HL-60 (cell line): ENCODE data around the gene OR1N1.
"Not testable (repeated sequence)": the region's sequence is repeated elsewhere in the genome, so short reads cannot be mapped to it uniquely, and the experiment has no call there.

ENCODE experiments used
- DNase-seq, 2 experiments: peaks; one replicate each; pipeline ENCODE4 v3.0.0-alpha.2; 2010 to 2020; ENCODE audit warnings: low read depth in 1 of 2, low spot score in 1 of 2
- H3K27ac ChIP-seq: fragments of 250-450 bp; sonication (Bioruptor Pico); replicated peaks from 2 replicates; pipeline ENCODE4 v1.5.1; 2020; ENCODE audit warnings: mild to moderate bottlenecking, moderate library complexity
- H3K27me3 ChIP-seq: fragments of 250-450 bp; sonication (Bioruptor Pico); 2 replicates; pipeline ENCODE4 v1.5.1; 2021; ENCODE audit warnings: mild to moderate bottlenecking, moderate library complexity; ENCODE audit not compliant: insufficient read depth, poor library complexity, severe bottlenecking
- H3K4me3 ChIP-seq: replicated peaks from 2 replicates; pipeline ENCODE4 v1.5.1; 2011; ENCODE audit warnings: mild to moderate bottlenecking, control low read depth, low read length; ENCODE audit not compliant: insufficient read depth
- GABPA ChIP-seq: IDR thresholded peaks from 2 replicates; pipeline ENCODE4 v1.6.1; 2012; ENCODE audit warnings: low read depth
- POLR2AphosphoS5 ChIP-seq: IDR thresholded peaks from 2 replicates; pipeline ENCODE4 v1.6.1; 2012; ENCODE audit warnings: low read depth
- SPI1 ChIP-seq: IDR thresholded peaks from 2 replicates; pipeline ENCODE4 v1.6.1; 2012; ENCODE audit warnings: low read depth, mild to moderate bottlenecking, borderline replicate concordance
- TF ChIP-seq, protein P1 (sequence below): IDR thresholded peaks from 2 replicates; pipeline ENCODE4 v1.6.1; 2012; ENCODE audit warnings: low read depth; ENCODE audit not compliant: insufficient replicate concordance
- TF ChIP-seq, protein P2 (sequence below): IDR thresholded peaks from one replicate; pipeline ENCODE4 v1.5.1; 2011; ENCODE audit warnings: low read length, control low read depth, inconsistent platforms; ENCODE audit not compliant: insufficient read depth

The OR1N1 gene

GRCh38 chr9:122551371-122551770, 24.3 kb upstream of the OR1N1 start:
- TF ChIP-seq POLR2AphosphoS5 (no peak), SPI1 (no peak)
- H3K27me3 ChIP-seq: no peaks in the 10 kb centered on the region
- DNase-seq: no peak
- H3K27ac ChIP-seq: no peak overlapping the region
- H3K4me3 ChIP-seq: no peak overlapping the region

DNA sequence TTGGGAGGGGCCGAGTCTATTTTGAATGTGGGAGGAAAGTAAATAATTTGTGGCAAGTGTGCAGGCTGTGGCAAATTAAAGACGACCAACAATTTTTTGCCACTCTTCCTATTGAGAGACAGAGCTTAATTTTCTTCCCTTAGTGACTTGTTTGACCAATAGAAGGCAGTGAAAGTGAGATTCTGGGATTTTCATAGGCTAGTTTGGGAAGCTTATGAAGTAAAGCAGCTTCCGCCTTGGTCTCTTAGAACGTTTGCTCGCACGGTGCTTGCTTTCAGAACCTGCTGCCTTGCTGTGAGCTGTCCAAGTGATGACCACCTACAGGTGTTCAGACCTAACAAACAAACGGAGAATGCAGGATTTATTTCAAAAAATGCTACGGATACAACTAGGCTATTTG, 19.1 kb upstream of the OR1N1 start:
- DNase-seq: no peak
- H3K27me3 ChIP-seq: peaks cover 2% of the 10 kb centered on the region
- no peak overlapping the region for H3K4me3 ChIP-seq
- TF ChIP-seq, protein P1, sequence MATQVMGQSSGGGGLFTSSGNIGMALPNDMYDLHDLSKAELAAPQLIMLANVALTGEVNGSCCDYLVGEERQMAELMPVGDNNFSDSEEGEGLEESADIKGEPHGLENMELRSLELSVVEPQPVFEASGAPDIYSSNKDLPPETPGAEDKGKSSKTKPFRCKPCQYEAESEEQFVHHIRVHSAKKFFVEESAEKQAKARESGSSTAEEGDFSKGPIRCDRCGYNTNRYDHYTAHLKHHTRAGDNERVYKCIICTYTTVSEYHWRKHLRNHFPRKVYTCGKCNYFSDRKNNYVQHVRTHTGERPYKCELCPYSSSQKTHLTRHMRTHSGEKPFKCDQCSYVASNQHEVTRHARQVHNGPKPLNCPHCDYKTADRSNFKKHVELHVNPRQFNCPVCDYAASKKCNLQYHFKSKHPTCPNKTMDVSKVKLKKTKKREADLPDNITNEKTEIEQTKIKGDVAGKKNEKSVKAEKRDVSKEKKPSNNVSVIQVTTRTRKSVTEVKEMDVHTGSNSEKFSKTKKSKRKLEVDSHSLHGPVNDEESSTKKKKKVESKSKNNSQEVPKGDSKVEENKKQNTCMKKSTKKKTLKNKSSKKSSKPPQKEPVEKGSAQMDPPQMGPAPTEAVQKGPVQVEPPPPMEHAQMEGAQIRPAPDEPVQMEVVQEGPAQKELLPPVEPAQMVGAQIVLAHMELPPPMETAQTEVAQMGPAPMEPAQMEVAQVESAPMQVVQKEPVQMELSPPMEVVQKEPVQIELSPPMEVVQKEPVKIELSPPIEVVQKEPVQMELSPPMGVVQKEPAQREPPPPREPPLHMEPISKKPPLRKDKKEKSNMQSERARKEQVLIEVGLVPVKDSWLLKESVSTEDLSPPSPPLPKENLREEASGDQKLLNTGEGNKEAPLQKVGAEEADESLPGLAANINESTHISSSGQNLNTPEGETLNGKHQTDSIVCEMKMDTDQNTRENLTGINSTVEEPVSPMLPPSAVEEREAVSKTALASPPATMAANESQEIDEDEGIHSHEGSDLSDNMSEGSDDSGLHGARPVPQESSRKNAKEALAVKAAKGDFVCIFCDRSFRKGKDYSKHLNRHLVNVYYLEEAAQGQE: no peak
- TF ChIP-seq SPI1: no peak
- no peak for TF ChIP-seq POLR2AphosphoS5
- TF ChIP-seq, protein P2, sequence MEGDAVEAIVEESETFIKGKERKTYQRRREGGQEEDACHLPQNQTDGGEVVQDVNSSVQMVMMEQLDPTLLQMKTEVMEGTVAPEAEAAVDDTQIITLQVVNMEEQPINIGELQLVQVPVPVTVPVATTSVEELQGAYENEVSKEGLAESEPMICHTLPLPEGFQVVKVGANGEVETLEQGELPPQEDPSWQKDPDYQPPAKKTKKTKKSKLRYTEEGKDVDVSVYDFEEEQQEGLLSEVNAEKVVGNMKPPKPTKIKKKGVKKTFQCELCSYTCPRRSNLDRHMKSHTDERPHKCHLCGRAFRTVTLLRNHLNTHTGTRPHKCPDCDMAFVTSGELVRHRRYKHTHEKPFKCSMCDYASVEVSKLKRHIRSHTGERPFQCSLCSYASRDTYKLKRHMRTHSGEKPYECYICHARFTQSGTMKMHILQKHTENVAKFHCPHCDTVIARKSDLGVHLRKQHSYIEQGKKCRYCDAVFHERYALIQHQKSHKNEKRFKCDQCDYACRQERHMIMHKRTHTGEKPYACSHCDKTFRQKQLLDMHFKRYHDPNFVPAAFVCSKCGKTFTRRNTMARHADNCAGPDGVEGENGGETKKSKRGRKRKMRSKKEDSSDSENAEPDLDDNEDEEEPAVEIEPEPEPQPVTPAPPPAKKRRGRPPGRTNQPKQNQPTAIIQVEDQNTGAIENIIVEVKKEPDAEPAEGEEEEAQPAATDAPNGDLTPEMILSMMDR: no peak
- TF ChIP-seq GABPA: no peak
- no peak overlapping the region for H3K27ac ChIP-seq

GRCh38 chr9:122538757-122539156, 11.7 kb upstream of the OR1N1 start:
- DNase-seq: no peak
- TF ChIP-seq POLR2AphosphoS5: no peak
- TF ChIP-seq, protein P1: no peak
- no peak overlapping the region for H3K4me3 ChIP-seq
- no peak overlapping the region for H3K27ac ChIP-seq
- peaks cover 2% of the 10 kb centered on the region for H3K27me3 ChIP-seq

DNA sequence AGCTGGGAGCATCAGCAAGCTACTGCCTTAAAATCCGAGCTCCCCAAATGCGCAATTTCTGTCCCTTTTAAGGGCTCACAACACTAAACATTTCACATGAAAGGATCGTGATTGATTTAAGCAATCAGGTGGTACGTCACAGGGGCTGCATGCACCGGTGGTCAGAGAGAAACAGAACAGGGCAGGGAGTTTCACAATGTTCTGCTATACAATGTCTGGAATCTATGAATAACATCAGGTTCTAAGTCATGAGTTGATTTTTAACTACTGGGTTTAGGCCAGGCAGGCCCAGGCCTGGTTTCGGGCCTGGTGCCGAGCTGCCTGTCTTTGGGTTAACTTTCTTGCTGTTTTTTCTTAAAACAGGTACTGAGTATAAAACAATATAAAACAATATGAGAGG, 10.0 kb upstream of the OR1N1 start:
- H3K4me3 ChIP-seq, DNase-seq, H3K27ac ChIP-seq, H3K27me3 ChIP-seq: not testable (repeated sequence)

GRCh38 chr9:122536134-122536533, 9.0 kb upstream of the OR1N1 start:
- no peak for TF ChIP-seq GABPA
- TF ChIP-seq, protein P1: no peak
- H3K4me3 ChIP-seq: no peak overlapping the region
- no peak overlapping the region for H3K27ac ChIP-seq
- DNase-seq: no peak
- no peaks in the 10 kb centered on the region for H3K27me3 ChIP-seq

DNA sequence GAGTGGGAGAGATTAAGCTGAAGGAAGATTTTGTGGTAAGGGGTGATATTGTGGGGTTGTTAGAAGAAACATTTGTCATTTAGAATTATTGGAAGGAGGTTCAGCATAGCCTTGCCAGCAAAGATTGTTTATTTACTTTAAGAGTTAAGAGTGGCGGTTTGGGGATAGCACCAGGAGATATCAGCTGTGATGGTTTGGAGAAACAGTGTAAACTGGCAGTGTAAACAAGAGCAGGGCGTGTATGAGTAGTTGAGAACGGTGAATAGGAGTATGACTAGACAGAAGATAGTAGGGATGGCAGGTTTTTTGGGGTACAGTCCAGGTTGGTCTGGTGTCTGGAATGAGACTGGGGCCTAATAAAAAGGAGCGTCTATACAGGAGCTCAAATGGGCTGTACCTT, 4.1 kb upstream of the OR1N1 start:
- not testable (repeated sequence) for H3K27me3 ChIP-seq, DNase-seq, H3K27ac ChIP-seq, H3K4me3 ChIP-seq
